Globus pallidus (tissue), 1 donor: ENCODE data around the gene XPA.
"Not testable (repeated sequence)": the region's sequence is repeated elsewhere in the genome, so short reads cannot be mapped to it uniquely, and the experiment has no call there.

Source experiments
- DNase-seq: peaks from one replicate; pipeline ENCODE4 v3.0.0-alpha.2; 2015; ENCODE audit warnings: low spot score

XPA gene

GRCh38 chr9:97703437-97704344, 6.6 kb upstream of the XPA start:
- DNase-seq, result no peak

- not testable (repeated sequence) for DNase-seq
These were observed 2.7 kb upstream of the XPA start for GRCh38 chr9:97699824-97700223.

GRCh38 chr9:97699281-97699680, 2.1 kb upstream of the XPA start:
- peak; percentile 74 for DNase-seq

GRCh38 chr9:97698865-97699264, 1.7 kb upstream of the XPA start:
- DNase-seq, result no peak

- peak; percentile 32 for DNase-seq
These were observed 697 bp upstream of the XPA start for GRCh38 chr9:97697837-97698236.

GRCh38 chr9:97695995-97696802, 941 bp downstream of the XPA start:
- DNase-seq, result peak; percentile 51

GRCh38 chr9:97695390-97695789, 1.8 kb downstream of the XPA start:
- DNase-seq, result no peak

GRCh38 chr9:97694769-97695168, 2.4 kb downstream of the XPA start:
- no peak for DNase-seq

GRCh38 chr9:97689401-97690180, 7.5 kb downstream of the XPA start:
- DNase-seq, result no peak

GRCh38 chr9:97688654-97689053, 8.5 kb downstream of the XPA start:
- DNase-seq, result no peak

GRCh38 chr9:97682242-97682641, 14.9 kb downstream of the XPA start:
- no peak for DNase-seq

- no peak for DNase-seq
These were observed 21.5 kb downstream of the XPA start for GRCh38 chr9:97675655-97676054.

GRCh38 chr9:97673922-97674321, 23.2 kb downstream of the XPA start:
- DNase-seq, result no peak

GRCh38 chr9:97672403-97672802, 24.7 kb downstream of the XPA start:
- no peak for DNase-seq

- no peak for DNase-seq
These were observed 26.6 kb downstream of the XPA start for GRCh38 chr9:97670586-97670985.

GRCh38 chr9:97668485-97668884, 28.7 kb downstream of the XPA start:
- DNase-seq, result no peak

- peak; percentile 11 for DNase-seq
These were observed 30.0 kb downstream of the XPA start for GRCh38 chr9:97666907-97667686.

GRCh38 chr9:97665742-97666141, 31.4 kb downstream of the XPA start:
- no peak for DNase-seq

GRCh38 chr9:97660847-97661246, 36.3 kb downstream of the XPA start:
- no peak for DNase-seq

- DNase-seq, result no peak
These were observed 36.8 kb downstream of the XPA start for GRCh38 chr9:97660340-97660739.

GRCh38 chr9:97659771-97660170, 37.4 kb downstream of the XPA start:
- DNase-seq, result no peak

GRCh38 chr9:97658707-97659106, 38.4 kb downstream of the XPA start:
- DNase-seq, result no peak
